Heart right ventricle (tissue), 16 donors: ENCODE measurements around the gene OVOL2. TPM values are rescaled to one million over a fixed set of nuclear protein-coding genes. Genes with fewer than 3 reads are reported as not detected.

ENCODE experiments used
- ATAC-seq, 8 donors: fragments of 200-7000 bp; cut with Tn5 transposase; one replicate each; pipeline ENCODE4 v1.9.1; 2020; ENCODE audit warnings: mild to moderate bottlenecking in 8 of 8, moderate library complexity in 8 of 8, moderate number of reproducible peaks in 1 of 8
- DNase-seq, 2 donors: peaks; one replicate each; pipeline ENCODE4 v3.0.0-alpha.2; 2020
- H3K27ac ChIP-seq, 10 donors: fragments of 200-600 bp; sonication (generic) in 2 of 10; one replicate each; pipeline versions ENCODE4 v1.5.0 to v1.8.0; 2020 to 2022; ENCODE audit warnings: mild to moderate bottlenecking in 3 of 10
- H3K27me3 ChIP-seq, 7 donors: fragments of 200-600 bp; one replicate each; pipeline ENCODE4 v1.8.0; 2021 to 2022; ENCODE audit warnings: mild to moderate bottlenecking in 2 of 7
- H3K36me3 ChIP-seq, 9 donors: fragments of 200-600 bp; sonication (generic) in 1 of 9; one replicate each; pipeline versions ENCODE4 v1.5.0 to v1.8.0; 2020 to 2022; ENCODE audit warnings: mild to moderate bottlenecking in 2 of 9
- H3K4me1 ChIP-seq, 9 donors: fragments of 200-600 bp; sonication (generic) in 1 of 9; one replicate each; pipeline versions ENCODE4 v1.5.0 to v1.8.0; 2020 to 2022; ENCODE audit warnings: mild to moderate bottlenecking in 4 of 9
- H3K4me3 ChIP-seq, 10 donors: fragments of 200-600 bp; sonication (generic) in 2 of 10; one replicate each; pipeline versions ENCODE4 v1.5.0 to v1.8.0; 2020 to 2022; ENCODE audit warnings: mild to moderate bottlenecking in 7 of 10, moderate library complexity in 2 of 10
- H3K9me3 ChIP-seq, 11 donors: fragments of 200-600 bp in 10 of 11; sonication (generic) in 2 of 11; one replicate each; pipeline versions ENCODE4 v1.5.0 to v1.8.0; 2013 to 2022; ENCODE audit warnings: mild to moderate bottlenecking in 2 of 11, control low read depth in 1 of 11, moderate library complexity in 1 of 11
- WGBS, 2 donors: extraction: QIAGEN DNeasy Blood & Tissue Kit; methylation state at CpG; one replicate each; pipeline ENCODE4 v1.1.7; 2013; ENCODE audit warnings: inconsistent platforms in 1 of 2; 5-methylcytosine and 5-hydroxymethylcytosine counted together
- intact Hi-C, 10 donors: fragments of 100-400 bp; cut with DNase I; formaldehyde crosslinking; loops; one replicate each; pipeline versions ENCODE4 v1.11.1 to v1.14.2; 2022
- polyA plus RNA-seq, 2 donors: library from polyadenylated mRNA; stranded (reverse); fragments of 200-250 nt; gene quantifications; one replicate each; pipeline ENCODE4 v1.2.3, GENCODE V29; 2013
- total RNA-seq, 10 donors: library from RNA; stranded (reverse); fragmentation: NEBNext Ultra II Directional in 3 of 10; extraction: Animal tissue kit (Norgen Biotek cat#: 25700) in 3 of 10; gene quantifications; one replicate each; pipeline versions ENCODE4 v1.2.1 to v1.2.4, GENCODE V29; 2021 to 2023
- TF ChIP-seq, protein P1 (sequence below), 9 donors: fragments of 200-600 bp; sonication (generic) in 2 of 9; IDR thresholded peaks; one replicate each; pipeline versions ENCODE4 v1.5.0 to v1.8.0; 2021 to 2022; ENCODE audit warnings: antibody characterized with exemption in 9 of 9, mild to moderate bottlenecking in 5 of 9, moderate library complexity in 1 of 9
- donor health status: Arrhythmogenic right ventricular cardiomyopathy.
- donor health status: ischemic (EF 13 %, LVEDD 7.1; RV severe dilation, severe dysfunction).
- donor health status: healthy with polysubstance abuse.
- donor health status: DM: no; HTN: yes; CAD: no.
- donor health status: DM: no; HTN: no; CAD: no.
- donor health status: ischemic (EF 25% LVEDD 6.9; RV normal size, moderate dysfunction).
- donor health status: ischemic (EF 25% LVEDD 5.7; RV mildly dilated, moderate dysfunction).
- donor health status: healthy.
- donor health status: DM: yes; HTN: yes; CAD: no.
- donor health status: Ischemic cardiomyopathy.
- donor health status: ischemic (EF 35%, LVEDD 5.7; RV mildly dilated, moderate dysfunction).
- donor health status: nonischemic (EF 11% LVEDD 7.7; RV severe dilation, severe dysfunction).
- donor health status: DM: yes; HTN: yes; CAD: no.
- donor health status: PGD.
- donor health status: ischemic (EF 29% LVEDD 5.4; RV normal size, mild dysfunction).
- donor health status: nonischemic (EF 23%, LVEDD 6.1; RV moderate dilation, normal function).

OVOL2 gene
- total and polyA plus RNA-seq, 12 donors: not detected

- ATAC-seq (no peak), DNase-seq (no peak)
- Histone ChIP-seq H3K9me3 (peaks cover 0 to 5% (median 2%) of the 10 kb centered on the region in 11 donors), H3K36me3 (no peaks in the 10 kb centered on the region), H3K4me3 (no peak overlapping the region), H3K27ac (no peak overlapping the region), H3K27me3 (peaks cover 0 to 65% (median 15%) of the 10 kb centered on the region in 7 donors), H3K4me1 (no peaks in the 10 kb centered on the region)
- intact Hi-C loops: no loop called here
- TF ChIP-seq, protein P1, sequence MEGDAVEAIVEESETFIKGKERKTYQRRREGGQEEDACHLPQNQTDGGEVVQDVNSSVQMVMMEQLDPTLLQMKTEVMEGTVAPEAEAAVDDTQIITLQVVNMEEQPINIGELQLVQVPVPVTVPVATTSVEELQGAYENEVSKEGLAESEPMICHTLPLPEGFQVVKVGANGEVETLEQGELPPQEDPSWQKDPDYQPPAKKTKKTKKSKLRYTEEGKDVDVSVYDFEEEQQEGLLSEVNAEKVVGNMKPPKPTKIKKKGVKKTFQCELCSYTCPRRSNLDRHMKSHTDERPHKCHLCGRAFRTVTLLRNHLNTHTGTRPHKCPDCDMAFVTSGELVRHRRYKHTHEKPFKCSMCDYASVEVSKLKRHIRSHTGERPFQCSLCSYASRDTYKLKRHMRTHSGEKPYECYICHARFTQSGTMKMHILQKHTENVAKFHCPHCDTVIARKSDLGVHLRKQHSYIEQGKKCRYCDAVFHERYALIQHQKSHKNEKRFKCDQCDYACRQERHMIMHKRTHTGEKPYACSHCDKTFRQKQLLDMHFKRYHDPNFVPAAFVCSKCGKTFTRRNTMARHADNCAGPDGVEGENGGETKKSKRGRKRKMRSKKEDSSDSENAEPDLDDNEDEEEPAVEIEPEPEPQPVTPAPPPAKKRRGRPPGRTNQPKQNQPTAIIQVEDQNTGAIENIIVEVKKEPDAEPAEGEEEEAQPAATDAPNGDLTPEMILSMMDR (IDR thresholded peaks at IDR 0.05): no peak
- WGBS, 2 donors: 80 to 87% methylated on average over 5 of the region's 5 CpGs
Measured at GRCh38 chr20:18048176-18048575, 9.5 kb downstream of the OVOL2 start.

DNA sequence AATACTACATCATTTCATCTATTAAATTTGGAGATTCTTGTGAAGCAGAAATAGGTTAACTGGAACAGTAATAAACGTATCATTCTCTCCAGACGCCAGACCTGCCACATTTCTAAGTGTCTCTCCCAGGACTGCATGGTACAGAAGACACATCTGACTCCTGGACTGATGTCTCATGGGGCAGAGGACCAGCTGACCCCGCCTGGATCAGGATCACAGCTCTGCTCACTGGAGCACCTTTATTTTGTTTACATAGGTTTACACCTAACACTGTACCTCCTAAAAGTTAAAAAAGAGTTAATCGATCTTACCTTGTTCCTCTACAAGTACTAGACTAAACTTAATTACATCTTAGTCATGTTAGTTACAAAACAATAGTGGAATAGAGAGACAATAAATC, 11.2 kb downstream of the OVOL2 start:
- ATAC-seq (no peak), DNase-seq (no peak)
- H3K27me3 ChIP-seq: peaks cover 0 to 62% (median 8%) of the 10 kb centered on the region in 7 donors
- H3K36me3 ChIP-seq: no peaks in the 10 kb centered on the region
- no peaks in the 10 kb centered on the region for H3K4me1 ChIP-seq
- TF ChIP-seq, protein P1 (IDR thresholded peaks at IDR 0.05): no peak
- 79 to 86% methylated on average over 4 of the region's 4 CpGs for WGBS, 2 donors
- intact Hi-C loops: no loop called here
- no peak overlapping the region for H3K4me3 ChIP-seq
- no peak overlapping the region for H3K27ac ChIP-seq
- peaks cover 0 to 9% (median 6%) of the 10 kb centered on the region in 11 donors for H3K9me3 ChIP-seq

DNA sequence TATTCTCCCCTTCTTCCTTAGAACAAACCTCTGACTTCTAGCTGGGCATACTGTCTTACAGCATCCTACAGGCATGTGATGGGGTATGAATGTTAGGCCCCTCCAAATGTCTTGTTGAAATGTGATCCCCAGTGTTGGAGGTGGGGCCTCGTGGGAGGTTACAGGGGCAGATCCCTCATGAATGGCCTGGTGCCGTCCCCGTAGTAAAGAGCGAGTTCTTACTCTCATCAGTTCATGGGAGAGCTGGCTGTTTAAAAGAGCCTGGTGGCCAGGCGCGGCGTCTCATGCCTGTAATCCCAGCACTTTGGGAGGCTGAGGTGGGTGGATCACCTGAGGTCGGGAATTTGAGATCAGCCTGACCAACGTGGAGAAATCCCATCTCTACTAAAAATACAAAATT, 15.5 kb downstream of the OVOL2 start:
- TF ChIP-seq, protein P1 (IDR thresholded peaks at IDR 0.05): no peak
- WGBS, 2 donors: 58 to 62% methylated on average over 9 of the region's 9 CpGs
- Histone ChIP-seq H3K4me3 (no peak overlapping the region), H3K27ac (no peak overlapping the region), H3K27me3 (peaks cover 0 to 55% (median 8%) of the 10 kb centered on the region in 7 donors), H3K9me3 (peaks cover 0 to 9% (median 6%) of the 10 kb centered on the region in 11 donors), H3K4me1 (no peaks in the 10 kb centered on the region), H3K36me3 (no peaks in the 10 kb centered on the region)
- DNase-seq (no peak), ATAC-seq (no peak)
- intact Hi-C loops: no loop called here

GRCh38 chr20:18041462-18041861, 16.3 kb downstream of the OVOL2 start:
- no peak overlapping the region for H3K27ac ChIP-seq
- H3K36me3 ChIP-seq: no peaks in the 10 kb centered on the region
- peaks cover 0 to 50% (median 13%) of the 10 kb centered on the region in 7 donors for H3K27me3 ChIP-seq
- H3K4me1 ChIP-seq: no peaks in the 10 kb centered on the region
- H3K4me3 ChIP-seq: no peak overlapping the region
- intact Hi-C loops: no loop called here
- peaks cover 0 to 9% (median 6%) of the 10 kb centered on the region in 11 donors for H3K9me3 ChIP-seq
- DNase-seq (no peak), ATAC-seq (no peak)
- TF ChIP-seq, protein P1 (IDR thresholded peaks at IDR 0.05): no peak
- WGBS, 2 donors: 83 to 89% methylated on average over 15 of the region's 15 CpGs
